Nephron (organoid): ENCODE results near the gene EFTUD2.

Source experiments
- H3K27ac Mint-ChIP-seq, 3 experiments: 2 replicates each; pipeline ENCODE4 v1.8.0; 2020; ENCODE audit warnings: mixed read lengths in 3 of 3, mild to moderate bottlenecking in 2 of 3, moderate library complexity in 1 of 3
- H3K27me3 Mint-ChIP-seq: 2 replicates; pipeline ENCODE4 v1.8.0; 2021; ENCODE audit warnings: low read depth, mild to moderate bottlenecking, moderate library complexity, mixed read lengths
- H3K36me3 Mint-ChIP-seq: 2 replicates; pipeline ENCODE4 v1.8.0; 2020; ENCODE audit warnings: low read depth, mixed read lengths
- H3K4me1 Mint-ChIP-seq: 2 replicates; pipeline ENCODE4 v1.8.0; 2020; ENCODE audit warnings: mixed read lengths
- H3K4me3 Mint-ChIP-seq, 3 experiments: 2 replicates each; pipeline ENCODE4 v1.8.0; 2020; ENCODE audit warnings: mild to moderate bottlenecking in 3 of 3, mixed read lengths in 3 of 3, moderate library complexity in 2 of 3
- H3K9me3 Mint-ChIP-seq: 2 replicates; pipeline ENCODE4 v1.8.0; 2020; ENCODE audit warnings: mixed read lengths
- CTCF ChIP-seq, 3 experiments: fragments of 200-600 bp; sonication (generic); IDR thresholded peaks; one replicate each; pipeline ENCODE4 v1.5.0; 2021; ENCODE audit warnings: antibody characterized with exemption in 3 of 3; ENCODE audit not compliant: unreplicated experiment in 3 of 3

EFTUD2 gene

GRCh38 chr17:44859701-44860100 lies 39.5 kb downstream of the EFTUD2 start:
- no peak for TF ChIP-seq CTCF (IDR thresholded peaks at IDR 0.05; ENCODE audit: unreplicated experiment in 3 of 3)
- no peak overlapping the region for H3K27ac Mint-ChIP-seq
- no peaks in the 10 kb centered on the region for H3K27me3 Mint-ChIP-seq
- peaks cover 74% of the 10 kb centered on the region for H3K36me3 Mint-ChIP-seq
- H3K4me1 Mint-ChIP-seq = no peaks in the 10 kb centered on the region
- no peaks in the 10 kb centered on the region for H3K9me3 Mint-ChIP-seq
- no peak overlapping the region for H3K4me3 Mint-ChIP-seq

- H3K36me3 Mint-ChIP-seq = peaks cover 72% of the 10 kb centered on the region
- TF ChIP-seq CTCF (IDR thresholded peaks at IDR 0.05; ENCODE audit: unreplicated experiment in 3 of 3) = no peak
- H3K4me3 Mint-ChIP-seq = no peak overlapping the region
- H3K4me1 Mint-ChIP-seq = no peaks in the 10 kb centered on the region
- no peak overlapping the region for H3K27ac Mint-ChIP-seq
- H3K27me3 Mint-ChIP-seq = no peaks in the 10 kb centered on the region
- no peaks in the 10 kb centered on the region for H3K9me3 Mint-ChIP-seq
Observed at GRCh38 chr17:44854192-44854591, 45.1 kb downstream of the EFTUD2 start.

- Mint-ChIP-seq H3K4me3 (no peak overlapping the region), H3K4me1 (peaks cover 9% of the 10 kb centered on the region), H3K27ac (no peak overlapping the region), H3K36me3 (peaks cover 48% of the 10 kb centered on the region), H3K9me3 (no peaks in the 10 kb centered on the region), H3K27me3 (no peaks in the 10 kb centered on the region)
- no peak for TF ChIP-seq CTCF (IDR thresholded peaks at IDR 0.05; ENCODE audit: unreplicated experiment in 3 of 3)
Observed at GRCh38 chr17:44850612-44851011, 48.6 kb downstream of the EFTUD2 start.

- H3K9me3 Mint-ChIP-seq = no peaks in the 10 kb centered on the region
- H3K4me3 Mint-ChIP-seq = no peak overlapping the region
- H3K27me3 Mint-ChIP-seq = no peaks in the 10 kb centered on the region
- no peak overlapping the region for H3K27ac Mint-ChIP-seq
- peaks cover 9% of the 10 kb centered on the region for H3K4me1 Mint-ChIP-seq
- peaks cover 43% of the 10 kb centered on the region for H3K36me3 Mint-ChIP-seq
- TF ChIP-seq CTCF (IDR thresholded peaks at IDR 0.05; ENCODE audit: unreplicated experiment in 3 of 3) = no peak
Observed at GRCh38 chr17:44850025-44850424, 49.2 kb downstream of the EFTUD2 start.

GRCh38 chr17:44848961-44849489 lies 50.2 kb downstream of the EFTUD2 start:
- Mint-ChIP-seq H3K4me3 (no peak overlapping the region), H3K36me3 (peaks cover 33% of the 10 kb centered on the region), H3K9me3 (no peaks in the 10 kb centered on the region)

More at GRCh38 chr17:44848961-44849489, 50.2 kb downstream of the EFTUD2 start:
- H3K4me1 Mint-ChIP-seq = peaks cover 9% of the 10 kb centered on the region
- no peaks in the 10 kb centered on the region for H3K27me3 Mint-ChIP-seq
- no peak for TF ChIP-seq CTCF (IDR thresholded peaks at IDR 0.05; ENCODE audit: unreplicated experiment in 3 of 3)
- no peak overlapping the region for H3K27ac Mint-ChIP-seq
